Liver (tissue), 3 donors: ENCODE data around the gene TTC21A.

Experiments used
- CTCF ChIP-seq: fragments of 150-350 bp; IDR thresholded peaks from 2 replicates; pipeline ENCODE4 v1.5.1; 2017; ENCODE audit warnings: improper control_type of control experiment, low read depth, low read length; ENCODE audit not compliant: missing input control
- GABPA ChIP-seq, 2 donors: IDR thresholded peaks in 1 of 2; conservative IDR thresholded peaks in 1 of 2; 2 replicates each; pipeline ENCODE4 v1.6.1; 2016; ENCODE audit warnings: antibody characterized with exemption in 2 of 2, mild to moderate bottlenecking in 1 of 2, moderate library complexity in 1 of 2
- JUND ChIP-seq, 2 donors: IDR thresholded peaks; 2 replicates each; pipeline ENCODE4 v1.6.1; 2016; ENCODE audit warnings: antibody characterized with exemption in 2 of 2
- TAF1 ChIP-seq: conservative IDR thresholded peaks from 2 replicates; pipeline ENCODE4 v1.6.1; 2016; ENCODE audit warnings: antibody characterized with exemption, mild to moderate bottlenecking
- YY1 ChIP-seq: IDR thresholded peaks from 2 replicates; pipeline ENCODE4 v1.6.1; 2016; ENCODE audit warnings: antibody characterized with exemption, mild to moderate bottlenecking
- TF ChIP-seq, protein P1 (sequence below): IDR thresholded peaks from 2 replicates; pipeline ENCODE4 v1.6.1; 2016; ENCODE audit warnings: antibody characterized with exemption, mild to moderate bottlenecking
- donor health status: healthy.
- donor health status: healthy.

DNA sequence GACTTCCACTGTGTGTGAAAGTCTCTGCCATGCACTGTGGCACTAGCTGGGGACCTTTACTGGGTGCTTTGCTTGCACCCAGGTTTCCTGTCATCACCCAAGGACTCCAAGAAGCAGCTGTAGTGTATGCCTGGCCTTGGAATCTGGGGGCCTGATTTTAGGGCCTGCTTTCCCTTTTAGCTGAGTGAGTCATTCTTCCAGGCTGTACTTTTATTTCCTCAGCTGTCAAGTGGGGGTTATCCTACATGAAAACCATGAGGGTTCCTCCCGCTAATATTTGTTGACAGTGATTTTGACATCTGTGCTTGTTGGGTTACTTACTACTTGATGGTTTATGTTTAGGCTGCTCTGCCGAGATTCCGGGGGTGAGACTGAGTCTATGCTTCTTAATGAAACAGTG lies 18.6 kb upstream of the TTC21A start:
- TF ChIP-seq GABPA (IDR thresholded peaks at IDR 0.05 in 1 of 2, conservative IDR thresholded peaks at IDR 0.05 in 1 of 2) (no peak), CTCF (no peak), YY1 (no peak), JUND (IDR thresholded peaks at IDR 0.05) (no peak), TAF1 (no peak)
- TF ChIP-seq, protein P1, sequence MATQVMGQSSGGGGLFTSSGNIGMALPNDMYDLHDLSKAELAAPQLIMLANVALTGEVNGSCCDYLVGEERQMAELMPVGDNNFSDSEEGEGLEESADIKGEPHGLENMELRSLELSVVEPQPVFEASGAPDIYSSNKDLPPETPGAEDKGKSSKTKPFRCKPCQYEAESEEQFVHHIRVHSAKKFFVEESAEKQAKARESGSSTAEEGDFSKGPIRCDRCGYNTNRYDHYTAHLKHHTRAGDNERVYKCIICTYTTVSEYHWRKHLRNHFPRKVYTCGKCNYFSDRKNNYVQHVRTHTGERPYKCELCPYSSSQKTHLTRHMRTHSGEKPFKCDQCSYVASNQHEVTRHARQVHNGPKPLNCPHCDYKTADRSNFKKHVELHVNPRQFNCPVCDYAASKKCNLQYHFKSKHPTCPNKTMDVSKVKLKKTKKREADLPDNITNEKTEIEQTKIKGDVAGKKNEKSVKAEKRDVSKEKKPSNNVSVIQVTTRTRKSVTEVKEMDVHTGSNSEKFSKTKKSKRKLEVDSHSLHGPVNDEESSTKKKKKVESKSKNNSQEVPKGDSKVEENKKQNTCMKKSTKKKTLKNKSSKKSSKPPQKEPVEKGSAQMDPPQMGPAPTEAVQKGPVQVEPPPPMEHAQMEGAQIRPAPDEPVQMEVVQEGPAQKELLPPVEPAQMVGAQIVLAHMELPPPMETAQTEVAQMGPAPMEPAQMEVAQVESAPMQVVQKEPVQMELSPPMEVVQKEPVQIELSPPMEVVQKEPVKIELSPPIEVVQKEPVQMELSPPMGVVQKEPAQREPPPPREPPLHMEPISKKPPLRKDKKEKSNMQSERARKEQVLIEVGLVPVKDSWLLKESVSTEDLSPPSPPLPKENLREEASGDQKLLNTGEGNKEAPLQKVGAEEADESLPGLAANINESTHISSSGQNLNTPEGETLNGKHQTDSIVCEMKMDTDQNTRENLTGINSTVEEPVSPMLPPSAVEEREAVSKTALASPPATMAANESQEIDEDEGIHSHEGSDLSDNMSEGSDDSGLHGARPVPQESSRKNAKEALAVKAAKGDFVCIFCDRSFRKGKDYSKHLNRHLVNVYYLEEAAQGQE = no peak
